Progenitor cell of endocrine pancreas (in vitro differentiated cells): ENCODE measurements around the gene ACSF3. TPM values are rescaled to one million over a fixed set of nuclear protein-coding genes. Genes with fewer than 3 reads are reported as not detected.

Experiments used
- DNase-seq: peaks from one replicate; pipeline ENCODE4 v3.0.0; 2021; ENCODE audit warnings: low spot score; ENCODE audit not compliant: unreplicated experiment
- H3K27ac Mint-ChIP-seq: 2 replicates; pipeline ENCODE4 v1.8.0; 2021; ENCODE audit warnings: mild to moderate bottlenecking, moderate library complexity, mixed read lengths
- H3K27me3 Mint-ChIP-seq: 2 replicates; pipeline ENCODE4 v1.8.0; 2021; ENCODE audit warnings: mixed read lengths
- H3K36me3 Mint-ChIP-seq: 2 replicates; pipeline ENCODE4 v1.8.0; 2022; ENCODE audit warnings: mixed read lengths; ENCODE audit not compliant: insufficient read depth
- H3K4me1 Mint-ChIP-seq: 2 replicates; pipeline ENCODE4 v1.8.0; 2021; ENCODE audit warnings: low read depth, mixed read lengths
- H3K4me3 Mint-ChIP-seq: 2 replicates; pipeline ENCODE4 v1.8.0; 2021; ENCODE audit warnings: low read depth, mild to moderate bottlenecking, moderate library complexity, mixed read lengths
- H3K9me3 Mint-ChIP-seq: 2 replicates; pipeline ENCODE4 v1.8.0; 2021; ENCODE audit warnings: low read depth, mixed read lengths
- total RNA-seq: library from RNA; stranded (reverse); gene quantifications from 2 replicates; pipeline ENCODE4 v1.2.1, GENCODE V29; 2021
- TF ChIP-seq, protein P1 (sequence below): fragments of 200-600 bp; sonication (generic); IDR thresholded peaks from one replicate; pipeline ENCODE4 v1.5.0; 2021; ENCODE audit warnings: antibody characterized with exemption, mild to moderate bottlenecking; ENCODE audit not compliant: unreplicated experiment

Gene ACSF3
- total RNA-seq, 1 donor from 2014 or later, result 31.3 TPM

DNA sequence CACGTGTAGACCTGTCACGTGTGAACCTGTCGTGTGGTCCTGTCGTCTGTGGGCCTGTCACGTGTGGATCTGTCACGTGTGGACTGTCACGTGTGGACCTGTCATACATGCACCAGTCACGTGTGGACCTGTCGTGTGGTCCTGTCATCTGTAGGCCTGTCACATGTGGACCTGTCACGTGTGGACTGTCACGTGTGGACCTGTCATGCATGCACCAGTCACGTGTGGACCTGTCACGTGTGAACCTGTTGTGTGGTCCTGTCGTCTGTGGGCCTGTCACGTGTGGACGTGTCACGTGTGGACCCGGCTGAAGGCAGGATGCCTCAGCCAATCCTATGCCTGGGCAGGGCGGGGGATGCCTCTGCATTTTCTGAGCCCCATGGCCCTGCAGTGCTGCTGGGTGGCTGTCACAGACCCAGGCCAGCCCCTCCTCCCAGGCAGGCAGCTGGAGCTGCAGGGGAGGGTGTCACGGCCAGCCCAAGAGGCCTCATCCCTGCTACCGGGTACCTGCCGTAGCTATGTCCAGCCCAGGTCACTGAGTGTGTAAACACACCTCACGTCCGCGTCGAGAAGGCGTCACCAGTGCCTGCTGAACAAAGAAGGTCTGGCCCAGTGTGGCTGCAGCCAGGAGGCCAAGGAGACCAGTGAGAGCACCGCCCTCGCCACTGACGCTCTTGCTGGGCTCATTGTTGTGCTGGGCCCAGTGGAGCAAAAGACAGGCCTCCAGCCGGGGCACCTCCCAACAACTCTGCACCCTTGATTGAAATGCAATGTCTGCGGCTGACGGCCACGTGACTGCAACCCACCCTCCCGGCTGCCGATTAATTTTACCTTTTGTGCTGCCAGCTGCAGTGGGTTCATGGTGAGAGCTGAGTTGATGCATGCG lies 18.6 kb upstream of the ACSF3 start:
- H3K9me3 Mint-ChIP-seq, result peaks cover 4% of the 10 kb centered on the region
- peaks cover 5% of the 10 kb centered on the region for H3K27me3 Mint-ChIP-seq
- DNase-seq, result no peak
- H3K27ac Mint-ChIP-seq, result peak overlapping the region; percentile 21
- TF ChIP-seq, protein P1, sequence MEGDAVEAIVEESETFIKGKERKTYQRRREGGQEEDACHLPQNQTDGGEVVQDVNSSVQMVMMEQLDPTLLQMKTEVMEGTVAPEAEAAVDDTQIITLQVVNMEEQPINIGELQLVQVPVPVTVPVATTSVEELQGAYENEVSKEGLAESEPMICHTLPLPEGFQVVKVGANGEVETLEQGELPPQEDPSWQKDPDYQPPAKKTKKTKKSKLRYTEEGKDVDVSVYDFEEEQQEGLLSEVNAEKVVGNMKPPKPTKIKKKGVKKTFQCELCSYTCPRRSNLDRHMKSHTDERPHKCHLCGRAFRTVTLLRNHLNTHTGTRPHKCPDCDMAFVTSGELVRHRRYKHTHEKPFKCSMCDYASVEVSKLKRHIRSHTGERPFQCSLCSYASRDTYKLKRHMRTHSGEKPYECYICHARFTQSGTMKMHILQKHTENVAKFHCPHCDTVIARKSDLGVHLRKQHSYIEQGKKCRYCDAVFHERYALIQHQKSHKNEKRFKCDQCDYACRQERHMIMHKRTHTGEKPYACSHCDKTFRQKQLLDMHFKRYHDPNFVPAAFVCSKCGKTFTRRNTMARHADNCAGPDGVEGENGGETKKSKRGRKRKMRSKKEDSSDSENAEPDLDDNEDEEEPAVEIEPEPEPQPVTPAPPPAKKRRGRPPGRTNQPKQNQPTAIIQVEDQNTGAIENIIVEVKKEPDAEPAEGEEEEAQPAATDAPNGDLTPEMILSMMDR, result no peak
- H3K4me1 Mint-ChIP-seq, result no peaks in the 10 kb centered on the region
- no peak overlapping the region for H3K4me3 Mint-ChIP-seq
- no peaks in the 10 kb centered on the region for H3K36me3 Mint-ChIP-seq

DNA sequence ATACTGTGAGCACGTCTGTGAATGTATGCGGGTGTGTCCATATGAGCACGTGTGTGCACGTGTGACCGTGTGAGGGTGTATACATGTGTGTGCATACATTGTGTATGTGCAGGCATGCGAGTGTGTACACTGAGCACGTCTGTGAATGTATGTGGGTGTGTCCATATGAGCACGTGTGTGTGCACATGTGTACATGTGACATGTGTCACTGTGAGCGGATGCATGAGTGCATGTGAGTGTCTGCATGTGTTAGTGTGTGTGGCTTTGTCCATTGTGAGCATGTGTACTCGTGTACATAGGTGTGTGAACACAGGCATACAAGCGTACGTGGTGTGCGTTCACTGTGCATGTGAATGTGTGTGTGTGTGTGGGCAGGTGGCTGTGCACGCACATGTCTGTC lies 17.5 kb upstream of the ACSF3 start:
- DNase-seq, result no peak
- TF ChIP-seq, protein P1, result no peak
- peaks cover 5% of the 10 kb centered on the region for H3K27me3 Mint-ChIP-seq
- peaks cover 4% of the 10 kb centered on the region for H3K9me3 Mint-ChIP-seq
- H3K4me3 Mint-ChIP-seq, result no peak overlapping the region
- no peaks in the 10 kb centered on the region for H3K36me3 Mint-ChIP-seq
- no peak overlapping the region for H3K27ac Mint-ChIP-seq
- H3K4me1 Mint-ChIP-seq, result no peaks in the 10 kb centered on the region

DNA sequence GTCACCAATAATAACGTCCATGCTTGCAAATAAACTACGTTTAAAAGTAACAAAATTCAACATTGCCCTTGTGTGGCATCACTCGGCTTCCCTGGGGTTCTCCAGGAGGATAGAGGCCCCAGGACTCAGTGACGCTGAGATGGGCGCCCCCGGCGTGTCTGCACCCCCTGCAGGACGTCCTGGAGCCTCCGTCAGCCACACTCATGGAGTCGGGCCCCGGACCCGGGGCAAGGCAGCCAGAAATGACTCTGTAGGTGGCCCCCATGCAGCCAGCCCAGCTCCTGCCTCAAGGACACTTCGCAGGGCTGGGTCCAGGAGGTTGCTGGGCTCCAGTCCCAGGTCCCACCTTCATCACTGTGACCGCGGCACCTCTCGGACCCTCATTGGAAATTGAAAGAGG lies 16.6 kb upstream of the ACSF3 start:
- peaks cover 5% of the 10 kb centered on the region for H3K27me3 Mint-ChIP-seq
- no peak overlapping the region for H3K27ac Mint-ChIP-seq
- H3K9me3 Mint-ChIP-seq, result peaks cover 4% of the 10 kb centered on the region
- H3K4me3 Mint-ChIP-seq, result no peak overlapping the region
- TF ChIP-seq, protein P1, result no peak
- H3K36me3 Mint-ChIP-seq, result no peaks in the 10 kb centered on the region
- H3K4me1 Mint-ChIP-seq, result no peaks in the 10 kb centered on the region
- DNase-seq, result no peak

DNA sequence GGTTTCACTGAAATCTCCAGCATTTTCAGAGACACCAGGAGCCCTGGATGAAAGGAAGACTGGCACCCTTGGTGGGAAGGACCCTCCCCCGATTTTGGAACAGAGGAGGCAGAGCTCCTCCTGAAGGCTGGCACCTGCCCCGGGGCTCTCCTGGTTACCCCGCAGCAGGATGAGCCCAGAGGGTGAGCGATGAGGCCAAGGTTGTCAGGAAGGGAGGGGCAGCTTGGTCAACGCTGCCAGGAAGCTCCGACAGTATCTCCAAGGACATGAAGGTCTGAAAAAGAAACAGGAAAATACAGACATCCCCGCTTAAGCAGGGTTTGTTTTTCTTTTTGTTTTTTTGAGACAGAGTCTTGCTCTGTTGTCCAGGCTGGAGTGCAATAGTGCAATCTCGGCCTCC lies 15.5 kb upstream of the ACSF3 start:
- Mint-ChIP-seq H3K9me3 (peaks cover 4% of the 10 kb centered on the region), H3K27me3 (peaks cover 5% of the 10 kb centered on the region), H3K36me3 (no peaks in the 10 kb centered on the region), H3K4me1 (no peaks in the 10 kb centered on the region), H3K4me3 (no peak overlapping the region), H3K27ac (no peak overlapping the region)
- DNase-seq, result no peak
- TF ChIP-seq, protein P1, result no peak

DNA sequence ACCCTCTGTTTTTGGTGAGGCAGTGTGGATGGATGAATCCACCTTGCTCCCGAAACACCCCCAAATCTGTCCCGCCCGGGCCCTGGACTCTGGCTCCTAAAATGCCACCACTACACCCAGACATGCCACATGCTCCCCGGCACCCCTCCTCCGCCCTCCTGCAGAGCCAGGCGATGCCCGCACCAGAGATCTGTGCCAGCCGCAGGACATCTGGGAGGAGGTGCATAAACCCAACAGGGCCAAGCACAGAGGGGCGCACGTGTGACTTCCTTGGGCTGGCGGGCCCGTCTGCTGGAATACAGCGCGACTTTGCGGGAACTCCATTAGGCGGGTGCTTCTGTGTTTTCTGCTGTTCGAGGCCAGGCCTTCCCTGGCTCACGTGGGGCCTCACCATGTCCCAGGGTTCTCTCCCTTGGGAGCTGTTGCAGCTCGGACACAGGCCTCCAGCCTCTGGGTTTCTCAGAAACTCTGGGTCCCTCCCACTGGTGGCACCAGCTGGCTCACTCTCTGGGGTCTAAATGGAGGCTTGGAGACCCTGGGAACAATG lies 14.1 kb upstream of the ACSF3 start:
- Mint-ChIP-seq H3K27me3 (peaks cover 7% of the 10 kb centered on the region), H3K36me3 (no peaks in the 10 kb centered on the region), H3K27ac (no peak overlapping the region), H3K4me1 (peaks cover under 1% of the 10 kb centered on the region), H3K9me3 (peaks cover 4% of the 10 kb centered on the region), H3K4me3 (no peak overlapping the region)
- TF ChIP-seq, protein P1, result no peak
- DNase-seq, result no peak
